Loucy (cell line): ENCODE results near the gene SDK1.

Experiments
- H2AFZ ChIP-seq: fragments of 200-600 bp; sonication (generic); 2 replicates; pipeline ENCODE4 v1.6.0; 2016; ENCODE audit warnings: antibody characterized with exemption, mild to moderate bottlenecking, low read length, moderate library complexity
- H3F3A ChIP-seq: fragments of 200-600 bp; 2 replicates; pipeline ENCODE4 v1.6.0; 2016; ENCODE audit warnings: antibody characterized with exemption, low read depth, mild to moderate bottlenecking
- H3K27me3 ChIP-seq: fragments of 200-600 bp; sonication (generic); 2 replicates; pipeline ENCODE4 v1.6.1; 2014; ENCODE audit warnings: low read length, mild to moderate bottlenecking; ENCODE audit not compliant: insufficient read depth, poor library complexity, severe bottlenecking
- H3K36me3 ChIP-seq: fragments of 200-600 bp; sonication (generic); 2 replicates; pipeline ENCODE4 v1.6.1; 2016; ENCODE audit warnings: low read length; ENCODE audit not compliant: insufficient read depth
- H3K4me1 ChIP-seq: fragments of 200-600 bp; sonication (generic); 2 replicates; pipeline ENCODE4 v1.5.1; 2014; ENCODE audit warnings: low read length, mild to moderate bottlenecking; ENCODE audit not compliant: insufficient read depth, poor library complexity, severe bottlenecking
- H3K4me2 ChIP-seq: fragments of 200-600 bp; sonication (generic); 2 replicates; pipeline ENCODE4 v1.6.0; 2014; ENCODE audit warnings: antibody characterized with exemption, low read length, low read depth, mild to moderate bottlenecking; ENCODE audit not compliant: poor library complexity, severe bottlenecking
- H3K4me3 ChIP-seq: fragments of 200-600 bp; sonication (generic); 2 replicates; pipeline ENCODE4 v1.5.1; 2014; ENCODE audit warnings: low read length, mild to moderate bottlenecking, mixed read lengths; ENCODE audit not compliant: poor library complexity, severe bottlenecking
- H3K79me2 ChIP-seq: fragments of 200-600 bp; sonication (generic); 2 replicates; pipeline ENCODE4 v1.6.1; 2014; ENCODE audit warnings: low read length; ENCODE audit not compliant: insufficient read depth
- H3K9ac ChIP-seq: fragments of 200-600 bp; sonication (generic); 2 replicates; pipeline ENCODE4 v1.6.0; 2014; ENCODE audit warnings: mild to moderate bottlenecking, low read depth, low read length, moderate library complexity; ENCODE audit not compliant: poor library complexity, severe bottlenecking
- H3K9me2 ChIP-seq: fragments of 200-600 bp; sonication (generic); replicated peaks from 2 replicates; pipeline ENCODE4 v1.6.1; 2016; ENCODE audit warnings: low read depth, low read length, mixed read lengths
- H3K9me3 ChIP-seq: fragments of 200-600 bp; sonication (generic); 2 replicates; pipeline ENCODE4 v1.6.1; 2014; ENCODE audit warnings: mild to moderate bottlenecking, antibody characterized with exemption, low read length, low read depth; ENCODE audit not compliant: insufficient read depth
- H4K20me1 ChIP-seq: fragments of 200-600 bp; sonication (generic); 2 replicates; pipeline ENCODE4 v1.6.0; 2014; ENCODE audit warnings: antibody characterized with exemption, low read length, mild to moderate bottlenecking; ENCODE audit not compliant: insufficient read depth, poor library complexity, severe bottlenecking
- EZH2phosphoT487 ChIP-seq: fragments of 200-600 bp; IDR thresholded peaks from 2 replicates; pipeline ENCODE4 v1.6.1; 2018; ENCODE audit warnings: antibody characterized with exemption, mild to moderate bottlenecking, moderate library complexity, borderline replicate concordance
- TF ChIP-seq, protein P1 (sequence below): fragments of 200-600 bp; sonication (generic); conservative IDR thresholded peaks from 2 replicates; pipeline ENCODE4 v1.5.1; 2014; ENCODE audit warnings: mild to moderate bottlenecking, antibody characterized with exemption, low read length

Gene SDK1

DNA sequence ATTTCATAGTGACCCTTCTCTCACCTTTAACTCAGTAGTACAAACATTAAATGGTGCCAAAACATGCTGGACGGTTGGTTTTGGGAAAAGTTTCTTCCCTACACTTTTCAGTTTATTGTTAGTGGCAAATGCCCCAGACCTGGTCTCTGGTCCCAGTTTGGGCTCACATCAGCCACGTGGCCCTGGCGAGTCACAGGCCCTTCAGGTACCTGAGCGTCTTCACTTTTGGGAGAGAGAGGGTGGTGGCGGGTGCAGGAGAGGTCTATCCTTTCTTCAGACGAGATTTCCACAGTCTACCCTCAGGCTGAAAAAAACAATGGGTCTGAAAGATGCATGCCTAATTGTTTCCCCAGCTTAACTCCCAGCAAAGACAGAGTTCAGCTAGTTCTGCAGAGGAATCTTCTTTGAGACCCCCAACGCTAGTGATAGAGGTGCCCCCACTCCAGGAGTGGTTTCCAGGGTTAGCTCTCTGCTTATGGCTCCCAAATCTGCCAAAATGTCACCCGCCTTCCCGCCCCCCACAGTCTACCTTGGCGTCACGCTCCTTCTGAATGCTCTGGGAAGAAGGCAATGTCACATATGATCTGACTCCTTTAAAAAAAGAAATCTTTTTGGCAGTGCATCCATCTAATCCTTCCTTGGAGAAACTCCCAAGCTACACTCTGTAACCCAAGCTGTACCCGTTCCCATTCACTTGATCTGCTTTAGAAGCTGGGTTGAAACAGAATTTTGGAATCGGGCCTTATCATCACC, 996.3 kb downstream of the SDK1 start:
- H3K9me2 ChIP-seq: no peaks in the 10 kb centered on the region
- no peaks in the 10 kb centered on the region for H3F3A ChIP-seq
- H3K36me3 ChIP-seq: no peaks in the 10 kb centered on the region
- H4K20me1 ChIP-seq: no peaks in the 10 kb centered on the region
- no peak overlapping the region for H3K4me2 ChIP-seq
- H3K9ac ChIP-seq: no peak overlapping the region
- no peak for TF ChIP-seq EZH2phosphoT487
- TF ChIP-seq, protein P1, sequence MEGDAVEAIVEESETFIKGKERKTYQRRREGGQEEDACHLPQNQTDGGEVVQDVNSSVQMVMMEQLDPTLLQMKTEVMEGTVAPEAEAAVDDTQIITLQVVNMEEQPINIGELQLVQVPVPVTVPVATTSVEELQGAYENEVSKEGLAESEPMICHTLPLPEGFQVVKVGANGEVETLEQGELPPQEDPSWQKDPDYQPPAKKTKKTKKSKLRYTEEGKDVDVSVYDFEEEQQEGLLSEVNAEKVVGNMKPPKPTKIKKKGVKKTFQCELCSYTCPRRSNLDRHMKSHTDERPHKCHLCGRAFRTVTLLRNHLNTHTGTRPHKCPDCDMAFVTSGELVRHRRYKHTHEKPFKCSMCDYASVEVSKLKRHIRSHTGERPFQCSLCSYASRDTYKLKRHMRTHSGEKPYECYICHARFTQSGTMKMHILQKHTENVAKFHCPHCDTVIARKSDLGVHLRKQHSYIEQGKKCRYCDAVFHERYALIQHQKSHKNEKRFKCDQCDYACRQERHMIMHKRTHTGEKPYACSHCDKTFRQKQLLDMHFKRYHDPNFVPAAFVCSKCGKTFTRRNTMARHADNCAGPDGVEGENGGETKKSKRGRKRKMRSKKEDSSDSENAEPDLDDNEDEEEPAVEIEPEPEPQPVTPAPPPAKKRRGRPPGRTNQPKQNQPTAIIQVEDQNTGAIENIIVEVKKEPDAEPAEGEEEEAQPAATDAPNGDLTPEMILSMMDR: no peak
- H3K4me3 ChIP-seq: no peak overlapping the region
- peaks cover 12% of the 10 kb centered on the region; the same call in 1 of the 2 replicates for H3K9me3 ChIP-seq
- no peak overlapping the region for H2AFZ ChIP-seq
- no peaks in the 10 kb centered on the region for H3K4me1 ChIP-seq
- no peaks in the 10 kb centered on the region for H3K79me2 ChIP-seq
- no peaks in the 10 kb centered on the region for H3K27me3 ChIP-seq

DNA sequence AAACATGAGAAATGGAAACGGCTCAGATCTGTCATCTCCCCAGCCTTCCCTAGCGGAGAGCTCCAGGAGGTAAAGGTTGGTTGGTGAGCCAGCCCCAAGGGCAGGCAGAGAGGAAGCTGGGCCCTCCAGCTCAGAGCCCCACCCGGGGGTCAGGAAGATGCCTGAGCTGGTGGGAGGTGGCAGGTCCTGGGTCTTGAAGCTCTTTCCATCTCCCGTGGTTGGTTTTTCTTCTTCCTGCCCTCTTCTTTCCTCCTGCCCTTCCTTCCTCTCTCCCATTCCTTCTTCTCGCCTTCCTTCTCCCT, 996.8 kb downstream of the SDK1 start:
- Histone ChIP-seq H3K79me2 (no peaks in the 10 kb centered on the region), H3K4me1 (no peaks in the 10 kb centered on the region), H3K4me3 (no peak overlapping the region), H2AFZ (no peak overlapping the region), H3K4me2 (no peak overlapping the region), H3F3A (no peaks in the 10 kb centered on the region), H3K27me3 (no peaks in the 10 kb centered on the region), H4K20me1 (no peaks in the 10 kb centered on the region), H3K9me2 (no peaks in the 10 kb centered on the region), H3K9ac (no peak overlapping the region), H3K9me3 (peaks cover 12% of the 10 kb centered on the region; the same call in 1 of the 2 replicates), H3K36me3 (no peaks in the 10 kb centered on the region)
- TF ChIP-seq EZH2phosphoT487: no peak
- TF ChIP-seq, protein P1: no peak

GRCh38 chr7:4299431-4299830, 998.4 kb downstream of the SDK1 start:
- no peaks in the 10 kb centered on the region for H3K36me3 ChIP-seq
- H3K9me2 ChIP-seq: no peaks in the 10 kb centered on the region
- H3K9me3 ChIP-seq: peaks cover 6% of the 10 kb centered on the region; the same call in 1 of the 2 replicates
- H3K79me2 ChIP-seq: no peaks in the 10 kb centered on the region
- no peaks in the 10 kb centered on the region for H3F3A ChIP-seq
- H3K4me1 ChIP-seq: no peaks in the 10 kb centered on the region
- no peak overlapping the region for H3K4me3 ChIP-seq
- H3K4me2 ChIP-seq: no peak overlapping the region
- H2AFZ ChIP-seq: no peak overlapping the region
- H3K27me3 ChIP-seq: no peaks in the 10 kb centered on the region
- TF ChIP-seq, protein P1: no peak
- H3K9ac ChIP-seq: no peak overlapping the region
- no peaks in the 10 kb centered on the region for H4K20me1 ChIP-seq
